Left lobe of liver (tissue), 2 donors: ENCODE measurements around the gene BRK1. TPM values are rescaled to one million over a fixed set of nuclear protein-coding genes. Genes with fewer than 3 reads are reported as not detected.
"Not testable (repeated sequence)": the region's sequence is repeated elsewhere in the genome, so short reads cannot be mapped to it uniquely, and the experiment has no call there.

Experiments
- ATAC-seq: fragments of 200-7000 bp; cut with Tn5 transposase; one replicate; pipeline ENCODE4 v1.9.1; 2020; ENCODE audit warnings: mild to moderate bottlenecking, moderate library complexity
- DNase-seq: peaks from one replicate; pipeline ENCODE4 v3.0.0-alpha.2; 2020; ENCODE audit warnings: low spot score
- total RNA-seq: library from RNA; stranded (reverse); gene quantifications from one replicate; pipeline ENCODE4 v1.2.1, GENCODE V29; 2021
- donor health status: DM: no; HTN: no; CAD: no; lungs with moderate emphysema.
- donor health status: DM: no; HTN: yes; CAD: no.

Gene BRK1
- total RNA-seq, 1 donor from 2014 or later: 44.2 TPM

- ATAC-seq (no peak), DNase-seq (no peak)
Measured at GRCh38 chr3:10142707-10143560, 27.5 kb downstream of the BRK1 start.

DNA sequence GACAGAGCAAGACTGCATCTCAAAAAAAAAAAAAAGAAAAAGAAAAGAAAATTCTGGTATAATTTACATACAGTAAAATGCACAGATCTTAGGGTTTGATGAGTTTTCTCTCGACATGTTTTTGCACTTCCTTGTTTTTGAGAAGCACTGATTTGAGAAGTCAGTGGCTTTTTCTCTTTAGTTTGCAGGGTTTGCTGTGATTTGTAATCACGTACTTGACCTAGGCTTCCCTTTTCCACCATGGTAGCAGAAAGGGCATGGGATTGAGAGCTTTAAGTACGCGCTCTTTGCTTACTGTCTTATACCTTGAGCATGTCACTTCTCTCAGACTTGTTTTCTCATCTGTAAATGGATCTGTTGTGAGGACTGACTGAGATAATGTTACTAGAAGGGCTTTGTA lies 30.2 kb downstream of the BRK1 start:
- DNase-seq: no peak
- ATAC-seq: no peak

DNA sequence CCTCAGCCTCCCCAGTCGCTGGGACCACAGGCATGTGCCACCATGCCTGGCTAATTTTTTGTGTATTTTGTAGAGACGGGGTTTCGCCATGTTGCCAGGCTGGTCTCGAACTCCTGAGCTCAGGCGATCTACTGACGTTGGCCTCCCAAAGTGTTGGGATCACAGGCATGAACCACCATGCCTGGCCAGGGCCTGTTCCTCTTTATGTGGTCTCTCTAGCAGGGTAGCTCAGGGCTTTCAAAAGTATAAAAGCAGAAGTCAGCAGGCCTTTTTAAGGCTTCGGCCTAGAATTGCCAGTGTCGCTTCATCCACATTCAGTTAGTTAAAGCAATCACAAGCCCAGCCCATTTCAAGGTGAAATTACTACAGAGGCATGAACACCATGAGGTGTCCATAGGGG lies 33.8 kb downstream of the BRK1 start:
- DNase-seq (no peak), ATAC-seq (no peak)

DNA sequence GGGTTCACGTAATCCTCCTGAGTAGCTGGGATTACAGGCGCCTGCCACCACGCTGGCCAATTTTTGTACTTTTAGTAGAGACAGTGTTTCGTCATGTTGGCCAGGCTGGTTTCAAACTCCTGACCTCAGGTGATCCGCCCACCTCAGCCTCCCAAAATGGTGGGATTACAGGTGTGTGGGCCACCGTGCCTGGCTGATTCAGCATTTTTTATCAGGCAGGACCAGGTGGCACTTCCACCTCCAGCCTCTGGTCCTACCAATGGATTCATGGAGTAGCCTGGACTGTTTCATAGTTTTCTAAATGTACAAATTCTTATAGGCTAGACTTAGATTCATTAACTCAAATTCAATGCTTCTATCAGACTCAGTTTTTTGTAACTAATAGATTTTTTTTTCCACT lies 35.5 kb downstream of the BRK1 start:
- ATAC-seq (no peak), DNase-seq (no peak)

DNA sequence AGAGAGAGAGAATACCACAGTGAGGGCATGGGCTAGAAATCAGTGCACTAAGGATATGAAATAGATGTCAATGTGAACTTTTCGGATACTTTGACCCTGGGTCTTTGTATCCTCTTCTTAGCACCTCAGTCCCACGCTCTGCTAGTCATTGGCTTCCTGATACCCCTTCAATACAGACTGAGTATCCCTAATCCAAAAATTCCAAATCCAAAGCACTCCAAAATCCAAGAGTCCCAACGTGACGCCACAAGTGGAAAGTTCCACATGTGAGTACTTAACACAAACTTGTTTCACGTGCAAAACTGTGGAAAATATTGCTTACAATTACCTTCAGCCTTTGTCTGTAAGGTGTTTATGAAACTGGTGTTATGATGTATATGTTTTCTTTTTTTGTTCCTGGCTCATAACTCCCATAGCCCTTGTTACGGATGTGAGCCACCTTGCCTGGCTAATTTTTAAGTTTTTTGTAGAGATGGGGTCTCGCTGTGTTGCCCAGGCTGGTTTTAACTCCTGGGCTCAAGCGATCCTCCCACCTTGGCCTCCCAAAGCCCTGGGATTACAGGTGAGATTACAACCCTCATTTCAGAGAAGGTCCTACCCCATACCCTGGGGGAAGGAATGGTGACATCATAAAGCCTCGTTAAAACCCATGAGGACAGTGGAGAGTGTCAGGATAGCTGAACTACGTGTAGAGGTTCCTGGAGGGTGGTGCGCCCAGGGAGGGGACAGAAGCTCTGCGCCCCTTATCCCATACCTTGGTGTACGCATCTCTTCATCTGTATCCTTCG lies 39.1 kb downstream of the BRK1 start:
- no peak for DNase-seq
- ATAC-seq: no peak

DNA sequence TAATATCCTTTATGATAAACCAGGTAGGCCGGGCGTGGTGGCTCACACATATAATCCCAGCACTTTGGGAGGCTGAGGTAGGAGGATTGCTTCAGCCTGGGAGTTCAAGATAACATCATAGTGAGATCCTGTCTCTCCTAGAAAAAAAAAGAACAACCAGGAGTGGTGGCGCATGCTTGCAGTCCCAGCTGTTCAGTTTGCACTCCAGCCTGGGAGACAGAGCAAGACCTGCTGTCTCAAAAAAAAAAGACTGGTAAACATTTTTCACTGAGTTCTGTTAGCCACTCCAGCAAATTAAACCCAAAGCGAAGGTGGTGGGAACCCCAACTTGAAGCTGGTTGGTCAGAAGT lies 39.6 kb downstream of the BRK1 start:
- ATAC-seq (no peak), DNase-seq (no peak)

- DNase-seq (no peak), ATAC-seq (no peak)
Measured at GRCh38 chr3:10155658-10156057, 40.2 kb downstream of the BRK1 start.

DNA sequence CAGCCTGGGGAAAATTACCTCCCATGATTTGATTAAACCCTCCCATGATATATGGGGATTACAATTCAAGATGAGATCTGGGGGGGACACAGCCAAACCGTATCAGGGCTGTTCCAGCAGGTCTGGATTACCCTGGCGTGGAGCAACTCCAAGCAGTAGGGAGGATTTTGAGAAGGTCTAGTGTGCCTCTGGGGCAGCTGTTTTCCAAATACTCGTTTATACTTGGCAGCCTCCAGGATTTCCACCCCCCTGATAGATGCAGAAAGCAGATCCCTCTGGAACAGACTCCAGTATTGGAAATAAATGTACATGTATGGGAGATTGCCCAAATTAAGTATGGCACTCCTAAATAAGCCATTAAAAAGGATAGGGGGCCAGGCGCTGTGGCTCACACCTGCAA lies 41.6 kb downstream of the BRK1 start:
- ATAC-seq (no peak), DNase-seq (no peak)

DNA sequence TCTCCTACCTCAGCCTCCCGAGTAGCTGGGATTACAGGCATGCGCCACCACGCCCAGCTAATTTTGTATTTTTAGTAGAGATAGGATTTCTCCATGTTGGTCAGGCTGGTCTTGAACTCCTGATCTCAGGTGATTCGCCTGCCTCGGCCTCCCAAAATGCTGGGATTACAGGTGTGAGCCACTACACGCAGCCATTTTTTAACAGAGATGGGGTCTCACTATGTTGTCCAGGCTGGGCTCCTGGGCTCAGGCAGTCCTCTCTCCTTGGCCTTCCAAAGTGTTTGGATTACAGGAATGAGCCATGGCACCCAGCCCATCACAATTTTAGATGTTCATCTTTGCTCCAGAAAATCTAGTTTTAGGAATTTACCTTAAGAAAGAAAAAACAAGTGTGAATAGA lies 43.1 kb downstream of the BRK1 start:
- DNase-seq, ATAC-seq: not testable (repeated sequence)

- no peak for DNase-seq
- no peak for ATAC-seq
Measured at GRCh38 chr3:10160346-10160745, 44.9 kb downstream of the BRK1 start.

GRCh38 chr3:10160925-10161324 lies 45.5 kb downstream of the BRK1 start:
- ATAC-seq (no peak), DNase-seq (no peak)

- DNase-seq: no peak
Measured at GRCh38 chr3:10162185-10162584, 46.7 kb downstream of the BRK1 start.

GRCh38 chr3:10164201-10164545 lies 48.7 kb downstream of the BRK1 start:
- DNase-seq, ATAC-seq: not testable (repeated sequence)

More at GRCh38 chr3:10162185-10162584, 46.7 kb downstream of the BRK1 start:
- ATAC-seq: no peak

GRCh38 chr3:10164546-10165393 lies 49.3 kb downstream of the BRK1 start, which contains the start of gene IRAK2:
IRAK2 (plus strand) TSS chr3:10164919; CDS start chr3:10164955, 36 bp downstream.
- DNase-seq: peak; percentile 85
- ATAC-seq: peak; percentile 97

- ATAC-seq: no peak
- no peak for DNase-seq
Measured at GRCh38 chr3:10166213-10166604, 50.7 kb downstream of the BRK1 start.

- no peak for DNase-seq
- ATAC-seq: no peak
Measured at GRCh38 chr3:10169000-10169496, 53.6 kb downstream of the BRK1 start.

DNA sequence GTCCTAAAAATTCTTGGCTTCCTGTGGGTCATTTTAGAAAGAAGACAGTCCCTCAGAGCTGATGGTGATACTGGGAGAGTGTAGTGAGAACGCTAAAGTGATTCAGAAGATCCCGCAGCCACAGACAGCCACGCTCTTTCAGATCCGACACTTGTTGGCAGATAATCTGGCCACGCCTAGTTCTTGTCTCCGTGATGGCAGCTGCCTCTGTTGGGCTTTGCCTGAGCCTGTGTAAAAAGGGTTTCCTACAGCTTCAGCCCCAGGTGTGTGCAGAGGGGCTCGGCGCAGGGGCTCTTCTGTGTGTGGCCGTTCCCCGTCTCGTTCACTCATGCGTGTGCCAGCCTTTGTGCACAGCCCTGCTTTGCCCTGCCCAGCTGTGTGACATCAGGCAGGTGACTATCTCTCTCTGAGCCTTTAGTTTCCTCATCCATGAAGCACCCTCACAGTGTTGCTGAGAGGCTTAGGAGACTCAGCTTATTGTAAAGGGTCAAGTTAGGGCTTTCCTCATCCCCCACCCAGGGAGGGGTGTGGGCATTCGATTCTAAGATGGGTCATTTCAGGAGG lies 55.5 kb downstream of the BRK1 start:
- DNase-seq (no peak), ATAC-seq (no peak)

GRCh38 chr3:10173095-10173925 lies 57.8 kb downstream of the BRK1 start:
- DNase-seq (no peak), ATAC-seq (no peak)

DNA sequence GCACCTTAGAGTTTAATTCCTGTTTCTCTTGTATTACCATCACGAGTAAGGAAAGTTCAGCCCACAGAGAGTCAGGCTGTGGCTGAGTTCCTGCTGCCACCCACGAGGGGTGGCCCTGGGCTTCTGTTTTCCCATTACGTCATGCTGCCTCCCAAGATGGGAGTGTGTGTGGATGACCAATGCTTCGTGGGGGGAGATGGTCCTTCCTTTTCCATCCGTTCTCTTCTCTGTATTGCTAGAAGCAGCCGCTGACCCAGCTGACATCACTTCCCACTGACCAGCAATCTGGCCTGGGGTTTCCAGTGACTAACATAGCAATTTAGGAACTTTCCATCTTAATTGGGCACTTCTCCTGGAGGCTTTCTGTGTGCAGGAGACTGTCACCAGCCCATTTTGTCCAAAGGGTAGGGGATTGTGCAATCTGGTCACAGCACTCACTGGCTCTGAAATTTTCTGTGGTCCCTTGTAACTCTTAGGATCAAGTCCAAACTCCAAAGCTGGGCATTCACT lies 58.5 kb downstream of the BRK1 start:
- DNase-seq (peak; percentile 60), ATAC-seq (peak; percentile 89)

DNA sequence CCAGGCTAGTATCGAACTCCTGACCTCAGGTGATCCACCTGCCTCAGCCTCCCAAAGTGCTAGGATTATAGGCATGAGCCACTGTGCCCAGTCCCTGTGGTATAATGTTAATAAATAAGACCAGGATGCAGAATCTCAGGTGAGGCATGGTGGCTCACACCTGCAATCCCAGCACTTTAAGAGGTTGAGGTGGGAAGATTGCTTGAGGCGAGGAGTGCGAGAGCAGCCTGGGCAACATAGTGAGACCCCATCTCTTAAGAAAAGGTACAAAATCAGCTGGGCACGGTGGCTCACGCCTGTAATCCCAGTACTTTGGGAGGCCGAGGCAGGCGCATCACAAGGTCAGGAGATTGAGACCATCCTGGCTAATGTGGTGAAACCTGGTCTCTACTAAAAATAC lies 59.9 kb downstream of the BRK1 start:
- not testable (repeated sequence) for ATAC-seq, DNase-seq
